HG02840 (cell line): ENCODE data around the gene KCNJ9.
"Not testable (repeated sequence)": the region's sequence is repeated elsewhere in the genome, so short reads cannot be mapped to it uniquely, and the experiment has no call there.

ENCODE experiments used
- ATAC-seq: cut with Tn5 transposase; IDR thresholded peaks from one replicate; pipeline ENCODE4 v1.9.1; 2021; ENCODE audit warnings: mild to moderate bottlenecking, moderate library complexity, moderate number of reproducible peaks; ENCODE audit not compliant: unreplicated experiment, low FRiP score

Gene KCNJ9

DNA sequence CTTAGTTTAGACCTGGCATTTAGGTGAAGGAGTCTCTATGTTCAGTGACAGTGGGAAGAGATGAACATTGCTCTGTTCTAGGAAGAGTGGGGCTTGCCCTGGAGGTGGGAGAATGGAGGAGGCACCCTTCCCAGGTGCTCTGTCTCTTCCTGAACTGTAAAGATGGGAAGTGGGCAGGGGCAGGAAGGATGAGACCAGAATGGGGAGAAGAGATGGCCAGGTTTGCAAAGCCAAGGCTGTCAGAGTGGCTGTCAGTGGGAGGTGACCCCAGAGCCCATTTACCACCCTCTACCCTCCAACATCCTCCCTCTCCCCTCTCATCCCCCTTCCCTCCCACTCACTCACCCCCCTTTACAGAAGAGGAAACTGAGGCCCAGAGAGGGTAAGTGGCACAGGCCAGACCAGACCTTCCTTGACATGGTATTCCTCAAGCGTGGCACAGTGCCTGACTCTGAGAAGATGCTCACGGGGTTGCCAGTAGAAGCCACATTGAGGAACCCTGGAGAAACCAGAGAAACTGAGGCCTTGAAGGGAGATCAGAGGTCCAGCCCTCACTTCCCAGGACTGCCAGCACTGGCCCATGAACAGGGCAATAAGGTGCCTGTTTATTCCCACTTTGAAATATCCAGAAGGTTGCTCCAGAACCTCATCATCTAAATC is 18.5 kb downstream of the KCNJ9 start:
- no peak for ATAC-seq

DNA sequence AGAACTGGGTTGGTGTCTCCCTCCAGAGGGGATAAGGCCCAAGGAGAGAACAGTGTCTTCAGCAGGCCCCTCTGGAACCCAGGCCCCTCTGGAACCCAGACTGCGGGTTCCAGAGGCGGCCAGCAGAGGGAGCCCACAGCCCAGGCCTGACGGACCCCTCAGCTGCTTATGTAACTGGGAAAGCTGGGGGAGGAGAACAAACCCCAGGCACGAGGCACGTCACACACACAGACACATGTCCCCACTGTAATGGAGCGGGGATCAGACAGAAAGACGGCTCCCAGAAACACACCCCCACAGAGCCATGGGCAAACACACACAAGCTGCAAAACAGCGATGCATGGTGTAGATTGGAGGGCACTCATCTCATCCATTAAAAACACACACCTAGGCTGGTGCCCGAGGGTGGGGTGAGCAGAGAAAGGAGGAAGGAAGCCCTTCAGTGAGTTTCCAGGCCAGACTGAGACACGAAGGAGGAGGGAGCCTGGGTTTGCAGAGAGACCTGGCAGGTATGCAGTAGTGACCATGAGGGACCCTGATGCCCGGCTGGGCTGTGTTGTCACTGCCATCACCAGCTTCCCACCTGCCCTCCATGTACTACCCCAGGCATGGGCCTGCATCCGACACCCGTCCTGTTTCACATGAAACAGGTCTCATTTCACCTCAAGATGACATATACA is 19.8 kb downstream of the KCNJ9 start:
- no peak for ATAC-seq

GRCh38 chr1:160101717-160102522 is 20.6 kb downstream of the KCNJ9 start:
- ATAC-seq: no peak

DNA sequence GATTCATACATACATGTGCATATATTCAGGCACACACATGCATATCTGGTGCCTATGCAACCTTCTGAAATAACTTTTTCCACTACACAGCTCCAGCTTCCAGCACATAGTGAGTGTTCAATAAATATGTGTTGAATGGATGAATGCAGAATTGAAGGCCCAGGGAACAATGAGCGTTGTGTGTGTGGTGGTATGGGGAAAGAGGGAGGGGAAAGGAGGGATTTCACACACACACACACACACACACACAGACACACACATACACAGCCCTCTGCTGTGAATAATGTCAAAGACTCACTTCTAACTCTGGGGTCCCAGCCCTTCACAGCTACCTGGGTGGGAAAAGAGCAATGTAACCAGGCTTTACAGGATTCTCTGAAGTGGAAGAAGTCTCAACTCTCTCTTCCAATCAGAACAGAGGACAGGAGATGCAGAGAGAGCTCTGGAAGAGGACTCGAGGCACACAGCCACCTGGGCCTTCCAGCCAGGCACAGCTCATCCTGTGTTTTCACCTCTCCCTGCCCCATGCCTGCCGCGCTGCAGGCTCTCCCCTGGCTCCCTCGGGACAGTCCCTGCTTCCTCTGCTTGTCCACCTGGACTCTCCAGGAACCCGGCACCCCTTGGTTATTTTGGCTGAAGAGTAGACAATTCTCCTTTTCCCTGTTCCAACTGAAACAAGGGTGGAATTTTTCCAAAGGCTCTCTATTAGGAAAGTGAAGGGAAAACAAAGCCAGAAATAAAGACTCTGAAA is 22.5 kb downstream of the KCNJ9 start:
- ATAC-seq: no peak

- no peak for ATAC-seq
These were observed 23.1 kb downstream of the KCNJ9 start for GRCh38 chr1:160104486-160104885.

DNA sequence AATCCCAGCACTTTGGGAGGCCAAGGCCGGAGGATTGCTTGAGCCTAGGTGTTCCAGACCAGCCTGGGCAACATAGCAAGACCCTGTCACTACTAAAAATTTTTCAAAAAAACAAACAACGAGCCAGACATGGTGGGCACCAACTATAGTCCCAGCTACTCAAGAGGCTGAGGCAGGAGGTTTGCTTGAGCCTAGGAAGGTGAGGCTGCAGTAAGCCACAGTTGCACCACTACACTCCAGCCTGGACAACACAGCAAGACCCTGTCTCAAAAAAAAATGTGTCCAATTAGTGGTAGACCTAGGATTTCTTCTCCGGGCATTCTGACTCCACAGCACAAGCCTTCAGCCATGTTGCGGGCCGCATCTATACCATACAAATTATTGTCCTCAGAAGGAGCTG is 23.8 kb downstream of the KCNJ9 start:
- no peak for ATAC-seq

DNA sequence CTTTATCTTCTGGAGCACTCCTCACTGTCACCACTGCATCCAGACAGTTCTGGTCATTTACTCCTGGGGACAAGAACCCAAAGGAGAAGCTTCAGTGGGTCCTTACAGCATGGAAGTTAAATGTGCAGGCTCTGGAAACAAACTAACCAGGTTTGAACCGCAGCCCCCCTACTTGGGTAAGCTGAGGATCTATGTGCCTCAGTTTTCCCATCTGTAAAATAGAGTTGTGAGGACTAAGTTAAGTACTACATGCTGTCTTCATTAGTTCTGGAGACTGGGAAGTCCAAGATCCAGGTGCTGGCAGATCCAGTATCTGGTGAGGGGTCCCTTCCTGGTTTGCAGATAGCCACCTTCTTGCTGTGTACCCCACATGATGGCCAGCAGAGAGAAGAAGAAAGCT is 26.2 kb downstream of the KCNJ9 start:
- ATAC-seq: no peak

DNA sequence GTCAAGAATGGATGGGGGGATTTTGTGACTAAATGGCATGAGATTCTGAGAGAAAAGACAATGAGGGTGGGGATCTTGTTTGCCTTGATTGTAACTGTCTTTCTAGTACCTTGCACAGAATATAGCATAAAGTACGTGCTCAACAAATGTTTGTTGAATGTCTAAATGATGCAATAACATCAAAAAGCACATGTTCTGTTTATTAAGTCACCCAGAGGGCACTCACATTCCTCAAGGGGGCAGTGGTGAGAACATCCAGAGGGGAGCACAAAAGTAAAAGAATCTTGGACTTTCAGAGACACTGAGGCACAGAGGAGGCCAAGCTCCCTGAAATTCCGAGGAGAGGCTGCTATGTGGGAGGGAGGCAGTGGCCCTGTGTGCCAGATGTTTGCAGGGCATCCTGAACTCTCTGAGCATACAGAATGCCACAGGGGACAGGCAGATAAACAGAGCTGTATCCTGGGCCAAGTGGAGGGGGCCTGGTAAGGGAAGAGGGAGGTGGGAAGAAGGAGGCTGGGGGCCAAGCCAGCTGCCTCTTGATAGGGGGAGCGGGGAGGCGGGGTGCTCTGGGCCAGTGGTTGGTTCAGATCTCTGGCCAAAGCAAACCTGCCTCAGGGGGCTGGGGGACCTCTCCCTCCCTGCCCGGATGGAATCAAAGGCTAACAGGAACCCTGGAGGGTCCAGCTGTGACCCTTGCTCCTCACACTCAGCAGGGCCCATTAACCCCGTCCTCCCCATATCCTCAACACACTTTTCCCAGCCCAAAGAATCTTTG is 27.7 kb downstream of the KCNJ9 start:
- ATAC-seq: no peak

- no peak for ATAC-seq
These were observed 28.3 kb downstream of the KCNJ9 start for GRCh38 chr1:160109686-160110085.

- not testable (repeated sequence) for ATAC-seq
These were observed 30.1 kb downstream of the KCNJ9 start for GRCh38 chr1:160111462-160111861.

- ATAC-seq: no peak
These were observed 31.0 kb downstream of the KCNJ9 start for GRCh38 chr1:160112357-160112756.

DNA sequence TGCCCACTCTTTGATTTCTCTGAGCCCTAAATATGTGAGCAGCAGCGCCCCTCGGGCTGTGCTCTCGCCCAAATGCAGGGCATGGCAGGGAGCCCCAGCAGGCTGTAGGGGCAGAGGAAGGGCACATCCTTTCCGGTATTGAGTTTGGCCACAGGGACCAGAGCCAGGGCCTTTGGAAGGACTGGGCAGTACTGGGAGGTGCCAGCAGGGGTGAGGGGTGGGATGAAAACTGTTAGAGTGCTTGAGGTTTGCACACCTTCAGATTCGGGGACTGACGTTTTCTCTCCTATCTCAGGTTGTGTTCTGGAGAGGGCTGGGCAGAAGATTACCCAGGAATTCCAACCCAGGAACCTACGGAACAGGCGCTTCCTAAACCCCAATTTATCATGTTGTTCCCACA is 32.1 kb downstream of the KCNJ9 start:
- no peak for ATAC-seq

DNA sequence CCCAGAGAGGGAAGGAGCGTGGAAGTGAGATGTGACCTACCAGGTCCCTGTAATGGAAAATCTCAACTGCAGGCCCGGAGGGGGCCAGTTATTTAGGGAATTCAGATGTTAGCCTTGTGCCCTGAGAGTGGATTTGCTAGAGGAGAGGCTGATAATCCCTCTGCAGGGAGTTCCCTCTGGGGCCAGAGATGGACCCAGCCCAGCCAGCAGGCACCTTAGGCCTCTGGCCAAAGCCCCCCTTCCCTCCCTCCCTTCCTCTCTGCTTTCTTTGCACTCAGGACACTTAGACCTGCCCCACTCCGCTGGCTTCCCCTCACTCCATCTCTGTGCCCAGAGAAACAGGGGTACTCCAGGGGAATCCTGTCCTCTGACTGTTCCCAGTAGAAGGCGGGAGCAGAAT is 32.7 kb downstream of the KCNJ9 start:
- ATAC-seq: no peak

DNA sequence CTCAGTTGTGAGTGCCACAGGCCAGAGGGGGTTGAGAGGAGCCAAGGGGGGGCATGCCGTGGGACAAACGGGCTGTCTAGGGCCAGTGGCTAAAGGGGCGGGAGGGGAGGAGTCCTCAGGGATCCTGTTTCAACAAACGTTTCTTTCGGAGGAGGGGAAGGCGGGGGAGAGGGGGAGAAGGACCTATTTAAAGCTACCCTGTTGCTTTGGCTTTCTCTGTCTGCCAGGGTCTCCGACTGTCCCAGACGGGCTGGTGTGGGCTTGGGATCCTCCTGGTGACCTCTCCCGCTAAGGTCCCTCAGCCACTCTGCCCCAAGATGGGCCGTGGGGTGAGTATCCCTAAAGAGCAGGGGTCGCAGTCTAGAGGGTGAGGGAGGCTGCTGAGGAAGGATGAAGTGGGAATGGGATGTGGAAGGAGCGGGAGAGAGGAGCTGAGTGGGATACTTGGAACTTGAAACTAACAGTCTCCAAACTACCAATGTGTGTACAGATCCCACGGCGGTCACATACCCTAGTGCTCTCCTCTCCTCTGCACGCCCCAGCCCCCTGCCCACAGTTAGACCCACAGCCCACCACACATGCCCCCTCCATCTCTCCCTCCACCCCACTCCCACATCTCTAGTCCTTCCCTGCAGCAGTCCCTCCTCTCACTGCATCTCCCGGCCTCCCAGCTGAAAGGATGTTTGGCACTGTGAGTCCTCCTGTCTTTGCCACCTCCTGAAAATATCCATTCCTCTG is 34.4 kb downstream of the KCNJ9 start, which contains the start of gene ATP1A2:
TSS of gene ATP1A2 (plus strand) at position 215 of the 738 bp plus-strand sequence. CDS start at position 318, 103 bp downstream.
- no peak for ATAC-seq

- no peak for ATAC-seq
These were observed 35.2 kb downstream of the KCNJ9 start for GRCh38 chr1:160116283-160117147.

- no peak for ATAC-seq
These were observed 36.0 kb downstream of the KCNJ9 start for GRCh38 chr1:160117300-160117699.

DNA sequence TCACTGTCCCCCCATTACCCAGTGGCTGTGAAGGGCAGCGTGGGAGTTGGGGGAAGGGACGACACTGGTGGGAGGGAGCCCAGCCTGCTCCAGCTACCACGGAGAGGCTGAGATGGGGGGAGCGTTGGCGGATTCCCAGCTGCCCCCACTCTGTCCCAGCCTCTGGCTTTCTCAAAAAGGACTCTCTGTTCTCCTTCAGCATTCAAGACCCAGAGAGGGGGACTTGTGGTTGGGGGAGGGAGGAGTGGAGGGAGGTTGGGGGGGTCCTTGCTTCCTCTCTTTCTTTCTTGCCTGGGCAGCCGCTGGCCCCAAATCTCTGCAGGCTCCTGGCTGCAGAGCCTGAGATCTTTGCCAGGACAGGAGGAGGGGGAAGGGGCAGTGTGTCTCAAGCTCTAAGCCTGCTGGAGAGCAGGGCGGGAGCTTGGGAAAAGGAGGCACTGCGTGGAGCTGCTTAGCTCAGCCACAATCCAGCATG is 36.4 kb downstream of the KCNJ9 start:
- ATAC-seq: no peak

DNA sequence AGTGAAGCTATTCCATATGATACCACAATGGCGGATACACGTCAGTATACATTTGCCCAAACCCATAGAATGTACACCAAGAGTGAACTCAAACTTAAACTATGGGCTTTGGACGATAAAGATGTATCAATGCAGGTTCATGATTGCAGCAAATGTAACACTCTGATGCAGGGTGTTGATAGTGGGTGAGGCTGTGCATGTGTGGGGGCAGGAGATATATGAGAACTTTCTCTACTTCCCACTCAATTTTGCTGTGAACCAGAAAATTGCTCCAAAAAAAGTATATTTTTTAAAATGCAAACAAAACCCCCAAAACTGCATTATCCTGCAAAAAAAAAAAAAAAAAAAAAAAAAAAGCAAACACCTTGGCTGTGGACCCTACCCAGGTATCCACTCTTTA is 37.6 kb downstream of the KCNJ9 start:
- no peak for ATAC-seq
